Measurements from ENCODE around the gene ATF7IP2. TPM values are rescaled to one million over a fixed set of nuclear protein-coding genes. Genes with fewer than 3 reads are reported as not detected.

ATF7IP2 gene
- total and polyA plus RNA-seq, 2 of the 13 experiments (the other 11 are each of a cell fraction or from before 2014, with no cell fraction given), result 117 to 217 TPM

DNA sequence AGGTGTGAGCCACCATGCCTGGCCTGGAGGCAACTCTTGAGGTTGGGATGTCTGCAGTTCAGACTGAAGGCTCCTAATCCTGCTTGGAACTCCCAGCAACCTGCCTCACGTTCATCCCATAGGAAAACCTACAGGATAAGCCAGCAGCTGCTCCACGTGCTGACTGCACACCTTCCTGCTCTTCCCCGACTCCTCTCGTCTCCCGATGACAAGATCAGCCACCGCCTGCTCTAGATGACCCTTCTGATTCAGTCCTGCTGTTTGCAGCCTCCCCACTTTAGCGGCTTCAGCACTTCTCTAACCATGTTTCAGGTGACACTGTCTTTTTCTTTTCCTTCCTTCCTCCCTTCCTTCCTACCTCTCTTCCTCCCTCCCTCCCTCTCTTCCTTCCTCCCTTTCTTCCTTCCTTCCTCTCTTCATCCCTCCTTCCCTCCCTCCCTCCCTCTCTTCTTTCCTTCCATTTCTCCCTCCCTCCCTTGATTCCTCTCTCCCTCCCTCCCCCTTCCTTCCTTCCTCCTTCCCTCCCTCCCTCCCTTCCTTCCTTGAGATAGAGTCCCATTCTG lies 132.7 kb downstream of the ATF7IP2 start (continued):
- TF ChIP-seq, protein P1, sequence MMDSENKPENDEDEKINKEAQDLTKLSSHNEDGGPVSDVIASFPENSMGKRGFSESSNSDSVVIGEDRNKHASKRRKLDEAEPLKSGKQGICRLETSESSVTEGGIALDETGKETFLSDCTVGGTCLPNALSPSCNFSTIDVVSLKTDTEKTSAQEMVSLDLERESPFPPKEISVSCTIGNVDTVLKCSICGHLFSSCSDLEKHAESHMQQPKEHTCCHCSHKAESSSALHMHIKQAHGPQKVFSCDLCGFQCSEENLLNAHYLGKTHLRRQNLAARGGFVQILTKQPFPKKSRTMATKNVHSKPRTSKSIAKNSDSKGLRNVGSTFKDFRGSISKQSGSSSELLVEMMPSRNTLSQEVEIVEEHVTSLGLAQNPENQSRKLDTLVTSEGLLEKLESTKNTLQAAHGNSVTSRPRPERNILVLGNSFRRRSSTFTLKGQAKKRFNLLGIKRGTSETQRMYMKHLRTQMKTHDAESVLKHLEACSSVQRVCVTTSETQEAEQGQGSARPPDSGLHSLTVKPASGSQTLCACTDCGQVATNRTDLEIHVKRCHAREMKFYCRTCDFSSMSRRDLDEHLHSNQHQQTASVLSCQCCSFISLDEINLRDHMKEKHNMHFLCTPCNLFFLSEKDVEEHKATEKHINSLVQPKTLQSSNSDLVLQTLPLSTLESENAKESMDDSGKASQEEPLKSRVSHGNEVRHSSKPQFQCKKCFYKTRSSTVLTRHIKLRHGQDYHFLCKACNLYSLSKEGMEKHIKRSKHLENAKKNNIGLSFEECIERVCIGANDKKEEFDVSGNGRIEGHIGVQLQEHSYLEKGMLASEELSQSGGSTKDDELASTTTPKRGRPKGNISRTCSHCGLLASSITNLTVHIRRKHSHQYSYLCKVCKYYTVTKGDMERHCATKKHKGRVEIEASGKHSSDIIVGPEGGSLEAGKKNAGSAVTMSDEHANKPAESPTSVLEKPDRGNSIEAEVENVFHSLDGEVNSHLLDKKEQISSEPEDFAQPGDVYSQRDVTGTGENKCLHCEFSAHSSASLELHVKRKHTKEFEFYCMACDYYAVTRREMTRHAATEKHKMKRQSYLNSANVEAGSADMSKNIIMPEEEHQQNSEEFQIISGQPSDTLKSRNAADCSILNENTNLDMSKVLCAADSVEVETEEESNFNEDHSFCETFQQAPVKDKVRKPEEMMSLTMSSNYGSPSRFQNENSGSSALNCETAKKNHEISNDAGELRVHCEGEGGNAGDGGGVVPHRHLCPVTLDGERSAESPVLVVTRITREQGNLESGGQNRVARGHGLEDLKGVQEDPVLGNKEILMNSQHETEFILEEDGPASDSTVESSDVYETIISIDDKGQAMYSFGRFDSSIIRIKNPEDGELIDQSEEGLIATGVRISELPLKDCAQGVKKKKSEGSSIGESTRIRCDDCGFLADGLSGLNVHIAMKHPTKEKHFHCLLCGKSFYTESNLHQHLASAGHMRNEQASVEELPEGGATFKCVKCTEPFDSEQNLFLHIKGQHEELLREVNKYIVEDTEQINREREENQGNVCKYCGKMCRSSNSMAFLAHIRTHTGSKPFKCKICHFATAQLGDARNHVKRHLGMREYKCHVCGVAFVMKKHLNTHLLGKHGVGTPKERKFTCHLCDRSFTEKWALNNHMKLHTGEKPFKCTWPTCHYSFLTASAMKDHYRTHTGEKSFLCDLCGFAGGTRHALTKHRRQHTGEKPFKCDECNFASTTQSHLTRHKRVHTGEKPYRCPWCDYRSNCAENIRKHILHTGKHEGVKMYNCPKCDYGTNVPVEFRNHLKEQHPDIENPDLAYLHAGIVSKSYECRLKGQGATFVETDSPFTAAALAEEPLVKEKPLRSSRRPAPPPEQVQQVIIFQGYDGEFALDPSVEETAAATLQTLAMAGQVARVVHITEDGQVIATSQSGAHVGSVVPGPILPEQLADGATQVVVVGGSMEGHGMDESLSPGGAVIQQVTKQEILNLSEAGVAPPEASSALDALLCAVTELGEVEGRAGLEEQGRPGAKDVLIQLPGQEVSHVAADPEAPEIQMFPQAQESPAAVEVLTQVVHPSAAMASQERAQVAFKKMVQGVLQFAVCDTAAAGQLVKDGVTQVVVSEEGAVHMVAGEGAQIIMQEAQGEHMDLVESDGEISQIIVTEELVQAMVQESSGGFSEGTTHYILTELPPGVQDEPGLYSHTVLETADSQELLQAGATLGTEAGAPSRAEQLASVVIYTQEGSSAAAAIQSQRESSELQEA (CRISPR knock-in tag; IDR thresholded peaks at IDR 0.05; ENCODE audit: not compliant biosample characterization), result no peak
- TF ChIP-seq CREB1 (IDR thresholded peaks at IDR 0.05) (peak; percentile 15; the same call in 1 of the 2 replicates), CREB1 (CRISPR knock-in tag; IDR thresholded peaks at IDR 0.05) (no peak), ZNF549 (CRISPR knock-in tag; IDR thresholded peaks at IDR 0.05) (no peak), RBFOX2 (IDR thresholded peaks at IDR 0.05; ENCODE audit: low read depth, low read length) (no peak), ZNF572 (CRISPR knock-in tag; IDR thresholded peaks at IDR 0.05) (no peak)
- TF ChIP-seq, protein P2, sequence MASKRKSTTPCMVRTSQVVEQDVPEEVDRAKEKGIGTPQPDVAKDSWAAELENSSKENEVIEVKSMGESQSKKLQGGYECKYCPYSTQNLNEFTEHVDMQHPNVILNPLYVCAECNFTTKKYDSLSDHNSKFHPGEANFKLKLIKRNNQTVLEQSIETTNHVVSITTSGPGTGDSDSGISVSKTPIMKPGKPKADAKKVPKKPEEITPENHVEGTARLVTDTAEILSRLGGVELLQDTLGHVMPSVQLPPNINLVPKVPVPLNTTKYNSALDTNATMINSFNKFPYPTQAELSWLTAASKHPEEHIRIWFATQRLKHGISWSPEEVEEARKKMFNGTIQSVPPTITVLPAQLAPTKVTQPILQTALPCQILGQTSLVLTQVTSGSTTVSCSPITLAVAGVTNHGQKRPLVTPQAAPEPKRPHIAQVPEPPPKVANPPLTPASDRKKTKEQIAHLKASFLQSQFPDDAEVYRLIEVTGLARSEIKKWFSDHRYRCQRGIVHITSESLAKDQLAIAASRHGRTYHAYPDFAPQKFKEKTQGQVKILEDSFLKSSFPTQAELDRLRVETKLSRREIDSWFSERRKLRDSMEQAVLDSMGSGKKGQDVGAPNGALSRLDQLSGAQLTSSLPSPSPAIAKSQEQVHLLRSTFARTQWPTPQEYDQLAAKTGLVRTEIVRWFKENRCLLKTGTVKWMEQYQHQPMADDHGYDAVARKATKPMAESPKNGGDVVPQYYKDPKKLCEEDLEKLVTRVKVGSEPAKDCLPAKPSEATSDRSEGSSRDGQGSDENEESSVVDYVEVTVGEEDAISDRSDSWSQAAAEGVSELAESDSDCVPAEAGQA (IDR thresholded peaks at IDR 0.05; ENCODE audit: low read depth), result no peak
- TF ChIP-seq, protein P2 (CRISPR knock-in tag; IDR thresholded peaks at IDR 0.05; ENCODE audit: borderline replicate concordance), result no peak
